ENCODE results near the gene TBCB.

- no peak for TF ChIP-seq CTCF (IDR thresholded peaks at IDR 0.05)
- no peak for TF ChIP-seq EP300 (IDR thresholded peaks at IDR 0.05)
Measured at GRCh38 chr19:36140304-36141038, 25.2 kb downstream of the TBCB start.
